NCI-H2029 treated with DMSO at 0.1 percent for 48 hours (cell line): ENCODE results near the gene UGT8.
"Not testable (repeated sequence)": the region's sequence is repeated elsewhere in the genome, so short reads cannot be mapped to it uniquely, and the experiment has no call there.

Source experiments
- DNase-seq: peaks from one replicate; lab custom pipeline; 2025; lab: John Stamatoyannopoulos, UW

UGT8 gene

DNA sequence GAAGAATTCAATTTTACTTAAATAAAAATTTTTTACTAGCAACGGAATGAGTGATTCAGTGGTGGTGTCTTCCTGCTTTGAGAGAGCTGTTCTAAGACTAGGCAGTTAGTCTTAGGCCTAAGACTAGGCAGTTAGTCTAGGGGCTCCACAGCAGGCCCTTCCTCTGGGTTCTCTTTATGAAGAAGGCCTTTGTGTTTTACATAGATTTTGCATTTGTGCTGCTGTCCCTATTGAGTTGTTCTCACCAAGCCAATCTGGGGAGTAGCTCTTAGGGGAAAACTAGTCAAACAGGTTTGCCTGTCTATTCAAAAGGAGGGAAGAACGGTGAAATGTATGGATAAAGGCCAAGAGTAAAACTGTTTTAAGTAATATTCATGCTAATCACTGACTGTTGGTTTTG lies 7.6 kb downstream of the UGT8 start:
- peak; percentile 77 for DNase-seq

- DNase-seq, result no peak
Measured at GRCh38 chr4:114607056-114607455, 8.4 kb downstream of the UGT8 start.

DNA sequence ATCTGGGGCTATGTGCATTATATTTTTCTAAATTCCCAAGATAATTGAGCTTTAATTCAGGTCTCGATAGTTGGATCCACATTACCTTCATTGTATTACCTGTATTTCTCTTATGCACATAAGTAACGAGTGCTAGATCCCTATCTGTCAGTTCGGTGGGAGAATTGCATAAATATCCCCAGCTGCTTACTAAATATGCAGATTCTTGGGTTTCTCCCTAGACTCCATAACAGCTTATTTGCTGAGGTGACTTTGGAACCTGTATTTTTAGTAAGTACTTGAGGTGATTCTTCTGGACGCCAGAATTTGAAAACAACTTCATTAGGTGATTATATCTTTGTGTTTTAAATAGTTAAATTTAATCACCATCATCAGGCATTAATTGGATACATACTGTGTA lies 15.0 kb downstream of the UGT8 start:
- DNase-seq, result no peak

GRCh38 chr4:114615435-114615834 lies 16.8 kb downstream of the UGT8 start:
- peak; percentile 27 for DNase-seq

- peak; percentile 16 for DNase-seq
Measured at GRCh38 chr4:114616036-114616435, 17.4 kb downstream of the UGT8 start.

DNA sequence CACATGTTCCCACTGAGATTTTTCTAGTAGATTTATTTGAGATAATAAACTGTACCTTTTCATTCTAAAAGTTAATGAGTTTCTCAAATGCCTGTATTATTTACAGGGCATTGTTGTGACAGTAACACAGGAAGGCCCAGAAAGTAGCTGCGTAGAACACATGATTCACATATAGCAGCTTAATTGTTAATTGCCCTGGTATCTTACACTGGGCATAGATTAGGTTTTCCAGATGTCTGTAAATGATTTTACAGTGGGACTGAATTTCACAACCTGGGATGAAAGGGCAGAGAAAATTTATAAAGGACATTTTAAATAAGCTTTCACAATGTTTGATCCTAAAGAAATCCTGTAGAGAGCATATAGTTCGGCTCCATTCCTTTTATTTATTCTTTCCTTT lies 27.6 kb downstream of the UGT8 start:
- DNase-seq, result no peak

GRCh38 chr4:114636192-114636935 lies 37.8 kb downstream of the UGT8 start:
- DNase-seq, result no peak

- peak; percentile 2 for DNase-seq
Measured at GRCh38 chr4:114642173-114642780, 43.7 kb downstream of the UGT8 start.

GRCh38 chr4:114649908-114650307 lies 51.3 kb downstream of the UGT8 start:
- DNase-seq, result no peak

DNA sequence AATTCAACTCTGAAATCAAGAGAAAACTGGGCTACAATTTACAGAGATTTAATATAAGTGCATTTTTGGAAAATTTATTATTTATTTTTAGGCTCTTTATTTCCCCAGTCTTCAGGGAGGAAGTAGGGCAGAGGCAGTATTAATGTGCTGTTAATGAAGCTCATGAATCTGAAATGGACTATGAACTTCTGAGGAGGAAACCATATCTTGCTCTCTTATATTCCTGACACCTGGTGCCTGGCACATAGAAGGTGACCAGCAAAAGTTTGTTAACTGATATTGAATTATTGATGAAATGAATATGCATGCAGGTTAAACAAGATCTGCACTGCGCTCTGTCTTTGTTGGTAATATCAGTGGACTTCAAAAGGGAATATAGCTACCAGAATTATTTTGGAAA lies 55.1 kb downstream of the UGT8 start:
- no peak for DNase-seq

GRCh38 chr4:114654592-114654991 lies 56.0 kb downstream of the UGT8 start:
- DNase-seq, result no peak

DNA sequence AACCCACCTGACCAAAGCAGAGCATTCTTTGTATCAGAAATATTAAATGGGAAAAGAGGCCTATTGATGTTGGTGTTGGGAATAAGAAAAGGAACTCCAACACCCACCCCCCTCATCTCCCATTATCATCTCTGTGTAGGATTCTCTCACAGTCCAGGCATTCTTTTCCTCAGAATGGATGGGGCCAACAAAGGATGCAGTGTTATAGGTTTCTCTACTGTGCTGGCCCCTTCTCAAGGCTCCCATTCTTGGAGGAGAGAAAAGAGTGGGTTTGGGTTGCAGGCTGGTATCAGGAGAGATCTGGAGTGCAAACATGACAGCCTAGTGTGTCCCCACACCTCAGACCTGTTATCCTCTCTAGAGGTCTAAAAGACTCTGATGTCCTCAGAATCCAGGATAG lies 59.6 kb downstream of the UGT8 start:
- no peak for DNase-seq

- DNase-seq, result no peak
Measured at GRCh38 chr4:114658776-114659175, 60.2 kb downstream of the UGT8 start.

DNA sequence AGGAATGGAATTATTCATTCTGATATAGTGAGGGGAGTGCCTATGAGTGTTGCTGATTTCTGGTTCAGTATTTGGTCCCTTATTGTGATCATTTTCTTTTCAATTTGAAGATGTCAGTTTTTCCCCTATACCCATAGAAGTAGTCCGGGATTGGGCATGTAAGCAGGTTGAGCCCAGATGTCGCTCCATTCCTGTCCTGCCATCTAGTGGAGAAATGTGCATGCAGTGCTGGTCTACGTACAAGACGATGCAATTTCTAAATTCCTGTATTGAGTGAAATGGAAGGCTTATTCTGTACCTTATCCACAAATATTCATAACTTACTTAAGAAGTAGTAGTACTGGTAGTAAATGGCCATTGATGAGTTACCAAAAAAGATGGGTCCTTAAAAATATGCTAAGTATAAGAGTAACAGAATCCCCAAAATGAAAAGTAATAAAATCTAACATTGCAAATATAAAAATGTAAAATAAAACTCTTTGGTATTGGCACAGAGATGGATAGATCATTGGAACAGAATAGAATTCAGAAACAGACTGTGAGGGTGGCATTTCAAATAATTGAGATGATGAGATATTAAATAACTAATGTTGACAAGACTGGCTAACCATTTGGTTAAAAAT lies 60.9 kb downstream of the UGT8 start:
- DNase-seq, result peak; percentile 44

DNA sequence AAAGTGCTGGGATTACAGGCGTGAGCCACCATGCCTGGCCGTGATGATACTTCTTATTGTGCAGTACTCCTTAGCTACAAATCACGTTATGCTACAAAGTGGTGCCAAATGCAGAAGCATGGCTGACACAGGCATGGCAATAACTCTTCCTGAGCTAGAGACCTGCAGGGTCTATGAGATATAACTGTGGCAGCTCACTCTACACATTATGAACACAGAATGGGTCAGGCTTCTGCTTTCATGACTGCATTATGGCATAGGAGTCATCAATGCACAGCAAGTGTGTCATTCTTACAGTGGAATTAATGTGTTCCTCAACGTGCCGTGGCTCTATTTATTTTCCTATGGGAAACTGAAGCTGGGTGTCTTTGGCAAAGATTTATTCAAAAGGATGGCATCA lies 64.5 kb downstream of the UGT8 start:
- no peak for DNase-seq

GRCh38 chr4:114668577-114668976 lies 70.0 kb downstream of the UGT8 start:
- no peak for DNase-seq

- not testable (repeated sequence) for DNase-seq
Measured at GRCh38 chr4:114670733-114671132, 72.1 kb downstream of the UGT8 start.

GRCh38 chr4:114673306-114673705 lies 74.7 kb downstream of the UGT8 start:
- no peak for DNase-seq

DNA sequence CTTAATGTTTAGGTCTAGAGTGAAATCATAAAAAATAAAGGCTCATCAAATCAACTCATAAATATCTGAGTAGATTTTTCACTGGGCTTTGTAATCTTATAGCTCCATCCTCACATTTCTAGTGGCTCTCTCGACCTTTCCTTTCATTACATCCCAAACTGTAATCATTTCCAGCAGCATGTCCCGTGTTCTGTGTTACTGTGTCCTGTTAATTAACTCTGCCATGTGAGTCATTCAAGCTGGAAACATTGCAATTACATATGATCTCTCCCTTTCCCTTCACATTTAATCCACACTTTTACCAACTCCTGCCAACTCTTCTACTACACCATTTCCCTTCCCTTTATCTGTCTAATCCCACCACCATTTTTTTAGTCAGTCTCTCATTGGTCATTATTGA lies 75.5 kb downstream of the UGT8 start:
- no peak for DNase-seq

GRCh38 chr4:114677346-114677979 lies 78.9 kb downstream of the UGT8 start:
- DNase-seq, result peak; percentile 17

DNA sequence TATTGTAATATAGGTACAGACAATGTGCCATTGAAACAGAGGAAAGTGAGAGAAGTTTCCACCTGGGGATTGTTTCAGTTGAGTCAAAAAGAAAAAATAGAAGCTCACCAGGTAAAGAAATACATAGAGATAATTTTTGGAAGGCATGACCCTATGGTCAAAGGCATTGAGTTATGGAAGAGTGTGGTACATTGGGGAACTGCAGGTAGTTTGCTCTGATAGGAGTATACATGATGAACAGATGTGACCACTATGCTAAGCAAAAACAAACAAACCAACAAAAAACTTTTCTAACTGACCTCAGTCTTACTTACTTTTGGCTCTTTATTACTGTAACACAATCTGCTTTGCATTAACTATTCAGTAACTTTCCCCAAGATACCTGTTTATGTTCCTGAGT lies 85.9 kb downstream of the UGT8 start:
- DNase-seq, result no peak

DNA sequence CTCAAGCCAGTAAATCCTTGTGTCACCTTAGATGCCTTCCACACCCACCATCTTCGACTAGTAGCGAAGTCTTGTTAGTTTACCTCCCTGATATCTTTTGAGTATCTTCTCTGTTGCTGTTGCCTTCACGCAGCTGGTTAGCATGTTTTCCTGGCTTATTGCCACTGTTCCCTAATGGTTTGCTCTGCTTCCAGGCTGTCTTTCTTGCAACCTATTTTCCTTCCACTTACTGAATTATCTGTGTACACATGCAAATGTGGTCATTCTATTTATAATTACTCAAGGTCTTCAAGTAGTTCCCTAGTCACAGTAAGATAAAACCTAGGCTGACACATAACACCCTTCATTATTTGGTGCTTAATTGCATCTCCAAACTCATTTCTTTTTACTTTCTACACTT lies 89.5 kb downstream of the UGT8 start:
- peak; percentile 4 for DNase-seq

GRCh38 chr4:114690571-114690970 lies 92.0 kb downstream of the UGT8 start:
- DNase-seq, result no peak
